Astrocyte (in vitro differentiated cells and primary cell): ENCODE results near the gene LGI1. TPM values are rescaled to one million over a fixed set of nuclear protein-coding genes. Genes with fewer than 3 reads are reported as not detected.

Experiments used
- DNase-seq: peaks from one replicate; pipeline ENCODE4 v3.0.0-alpha.2; 2010; ENCODE audit warnings: low read depth
- FAIRE-seq: peaks from 2 replicates; lab custom pipeline; 2011; peaks lifted over from hg19 to GRCh38; lab: Jason Lieb, UNC
- H2AFZ ChIP-seq: 2 replicates; pipeline ENCODE4 v1.6.0; 2012; ENCODE audit warnings: low read depth, low read length, inconsistent platforms
- H3K27ac ChIP-seq: 2 replicates; pipeline ENCODE4 v1.5.1; 2011; ENCODE audit warnings: low read depth, low read length, inconsistent platforms
- H3K27me3 ChIP-seq: 2 replicates; pipeline ENCODE4 v1.6.0; 2011; ENCODE audit warnings: low read length, inconsistent platforms; ENCODE audit not compliant: insufficient read depth
- H3K36me3 ChIP-seq: 2 replicates; pipeline ENCODE4 v1.5.1; 2011; ENCODE audit warnings: low read length, inconsistent platforms; ENCODE audit not compliant: insufficient read depth
- H3K4me1 ChIP-seq: 2 replicates; pipeline ENCODE4 v1.5.1; 2011; ENCODE audit warnings: low read length, inconsistent platforms; ENCODE audit not compliant: insufficient read depth
- H3K4me2 ChIP-seq: 2 replicates; pipeline ENCODE4 v1.6.0; 2012; ENCODE audit warnings: low read length, inconsistent platforms
- H3K4me3 ChIP-seq: 2 replicates; pipeline ENCODE4 v1.5.1; 2011; ENCODE audit warnings: low read depth, mild to moderate bottlenecking, low read length, inconsistent platforms; ENCODE audit not compliant: insufficient read depth
- H3K79me2 ChIP-seq: 2 replicates; pipeline ENCODE4 v1.6.0; 2012; ENCODE audit warnings: mild to moderate bottlenecking, low read length, inconsistent platforms; ENCODE audit not compliant: insufficient read depth
- H3K9ac ChIP-seq: 2 replicates; pipeline ENCODE4 v1.6.0; 2012; ENCODE audit warnings: mild to moderate bottlenecking, low read length, inconsistent platforms
- H3K9me3 ChIP-seq: 2 replicates; pipeline ENCODE4 v1.5.1; 2012; ENCODE audit warnings: low read depth, mild to moderate bottlenecking, low read length, inconsistent platforms; ENCODE audit not compliant: insufficient read depth
- H4K20me1 ChIP-seq: 2 replicates; pipeline ENCODE4 v1.6.0; 2012; ENCODE audit warnings: low read length, inconsistent platforms; ENCODE audit not compliant: insufficient read depth
- H3K27ac Mint-ChIP-seq: one replicate; pipeline ENCODE4 v1.8.0; 2021; ENCODE audit warnings: mild to moderate bottlenecking, mixed read lengths; ENCODE audit not compliant: unreplicated experiment
- H3K27me3 Mint-ChIP-seq: one replicate; pipeline ENCODE4 v1.8.0; 2021; ENCODE audit warnings: low read depth, mixed read lengths; ENCODE audit not compliant: unreplicated experiment
- H3K36me3 Mint-ChIP-seq: one replicate; pipeline ENCODE4 v1.8.0; 2021; ENCODE audit warnings: low read depth, mixed read lengths; ENCODE audit not compliant: unreplicated experiment
- H3K4me1 Mint-ChIP-seq: one replicate; pipeline ENCODE4 v1.8.0; 2021; ENCODE audit warnings: low read depth, mixed read lengths; ENCODE audit not compliant: unreplicated experiment
- H3K4me3 Mint-ChIP-seq: one replicate; pipeline ENCODE4 v1.8.0; 2021; ENCODE audit warnings: mild to moderate bottlenecking, moderate library complexity, mixed read lengths; ENCODE audit not compliant: unreplicated experiment
- H3K9me3 Mint-ChIP-seq: one replicate; pipeline ENCODE4 v1.8.0; 2021; ENCODE audit warnings: mild to moderate bottlenecking, mixed read lengths; ENCODE audit not compliant: unreplicated experiment
- EZH2 ChIP-seq: IDR thresholded peaks from 2 replicates; pipeline ENCODE4 v1.6.1; 2012; ENCODE audit warnings: mild to moderate bottlenecking, low read length, inconsistent platforms; ENCODE audit not compliant: insufficient read depth
- total RNA-seq: library from RNA; stranded (reverse); gene quantifications from 2 replicates; pipeline ENCODE4 v1.2.1, GENCODE V29; 2021
- TF ChIP-seq, protein P1 (sequence below): IDR thresholded peaks from 2 replicates; pipeline ENCODE4 v1.5.1; 2011; ENCODE audit warnings: low read depth, mild to moderate bottlenecking, inconsistent platforms, low read length, moderate library complexity; ENCODE audit not compliant: insufficient read depth

Gene LGI1
- total RNA-seq, 1 donor from 2014 or later: 2.0 TPM

DNA sequence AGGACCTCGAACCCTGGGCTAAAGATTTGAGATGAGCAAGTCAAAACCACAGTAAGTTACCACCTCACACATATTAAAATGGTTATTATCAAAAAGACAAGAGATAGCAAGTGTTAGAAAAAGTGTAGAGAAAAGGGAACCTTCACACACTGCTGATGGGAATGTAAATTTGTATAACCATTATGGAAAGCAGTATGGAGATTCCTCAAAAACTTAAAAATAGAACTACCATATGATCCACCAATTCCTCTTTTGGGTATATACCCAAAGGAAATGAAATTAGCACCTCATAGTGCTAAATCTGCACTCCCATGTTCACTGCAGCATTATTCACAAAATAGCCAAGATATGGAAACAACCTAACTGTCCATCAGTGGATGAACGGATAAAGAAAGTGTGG lies 34.6 kb upstream of the LGI1 start:
- no peak for FAIRE-seq
- Histone ChIP-seq H3K9me3 (no peaks in the 10 kb centered on the region), H4K20me1 (no peaks in the 10 kb centered on the region), H3K4me3 (no peak overlapping the region), H2AFZ (no peak overlapping the region), H3K4me1 (no peaks in the 10 kb centered on the region), H3K27me3 (peaks cover 35% of the 10 kb centered on the region), H3K4me2 (no peak overlapping the region), H3K79me2 (no peaks in the 10 kb centered on the region), H3K36me3 (no peaks in the 10 kb centered on the region), H3K9ac (no peak overlapping the region), H3K27ac (no peak overlapping the region)
- Mint-ChIP-seq H3K27me3 (peaks cover 12% of the 10 kb centered on the region), H3K4me3 (no peak overlapping the region), H3K36me3 (no peaks in the 10 kb centered on the region), H3K27ac (no peak overlapping the region), H3K4me1 (no peaks in the 10 kb centered on the region), H3K9me3 (no peaks in the 10 kb centered on the region)
- TF ChIP-seq, protein P1, sequence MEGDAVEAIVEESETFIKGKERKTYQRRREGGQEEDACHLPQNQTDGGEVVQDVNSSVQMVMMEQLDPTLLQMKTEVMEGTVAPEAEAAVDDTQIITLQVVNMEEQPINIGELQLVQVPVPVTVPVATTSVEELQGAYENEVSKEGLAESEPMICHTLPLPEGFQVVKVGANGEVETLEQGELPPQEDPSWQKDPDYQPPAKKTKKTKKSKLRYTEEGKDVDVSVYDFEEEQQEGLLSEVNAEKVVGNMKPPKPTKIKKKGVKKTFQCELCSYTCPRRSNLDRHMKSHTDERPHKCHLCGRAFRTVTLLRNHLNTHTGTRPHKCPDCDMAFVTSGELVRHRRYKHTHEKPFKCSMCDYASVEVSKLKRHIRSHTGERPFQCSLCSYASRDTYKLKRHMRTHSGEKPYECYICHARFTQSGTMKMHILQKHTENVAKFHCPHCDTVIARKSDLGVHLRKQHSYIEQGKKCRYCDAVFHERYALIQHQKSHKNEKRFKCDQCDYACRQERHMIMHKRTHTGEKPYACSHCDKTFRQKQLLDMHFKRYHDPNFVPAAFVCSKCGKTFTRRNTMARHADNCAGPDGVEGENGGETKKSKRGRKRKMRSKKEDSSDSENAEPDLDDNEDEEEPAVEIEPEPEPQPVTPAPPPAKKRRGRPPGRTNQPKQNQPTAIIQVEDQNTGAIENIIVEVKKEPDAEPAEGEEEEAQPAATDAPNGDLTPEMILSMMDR: no peak
- no peak for TF ChIP-seq EZH2
- no peak for DNase-seq

DNA sequence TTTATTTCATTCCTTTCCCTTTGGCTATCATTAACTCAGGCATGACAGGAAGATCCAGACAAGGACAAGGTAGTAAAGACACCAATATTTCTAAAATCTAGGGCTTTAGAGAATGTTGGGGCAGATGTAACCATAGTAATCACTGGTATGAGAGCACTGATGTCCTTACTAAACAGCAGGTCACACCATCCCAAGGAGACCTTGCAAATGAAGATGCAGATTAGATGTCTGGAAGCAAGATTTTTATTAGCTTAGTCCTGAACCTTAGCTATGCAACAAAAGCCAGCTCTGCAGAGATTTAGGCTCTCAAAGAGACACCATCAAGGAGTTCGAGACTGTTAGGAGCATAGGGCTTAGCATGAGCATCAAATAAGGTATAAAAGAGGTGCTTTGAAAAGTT lies 31.7 kb upstream of the LGI1 start:
- no peaks in the 10 kb centered on the region for H3K9me3 Mint-ChIP-seq
- DNase-seq: no peak
- Histone ChIP-seq H3K79me2 (no peaks in the 10 kb centered on the region), H3K9ac (no peak overlapping the region), H3K27me3 (peaks cover 30% of the 10 kb centered on the region), H3K4me3 (no peak overlapping the region), H3K9me3 (no peaks in the 10 kb centered on the region), H3K27ac (no peak overlapping the region), H3K36me3 (no peaks in the 10 kb centered on the region), H3K4me2 (no peak overlapping the region), H4K20me1 (no peaks in the 10 kb centered on the region), H2AFZ (no peak overlapping the region), H3K4me1 (no peaks in the 10 kb centered on the region)
- H3K27me3 Mint-ChIP-seq: peaks cover 18% of the 10 kb centered on the region
- H3K27ac Mint-ChIP-seq: no peak overlapping the region
- no peak overlapping the region for H3K4me3 Mint-ChIP-seq
- H3K4me1 Mint-ChIP-seq: no peaks in the 10 kb centered on the region
- H3K36me3 Mint-ChIP-seq: no peaks in the 10 kb centered on the region
- FAIRE-seq: no peak
- no peak for TF ChIP-seq EZH2
- TF ChIP-seq, protein P1: no peak

DNA sequence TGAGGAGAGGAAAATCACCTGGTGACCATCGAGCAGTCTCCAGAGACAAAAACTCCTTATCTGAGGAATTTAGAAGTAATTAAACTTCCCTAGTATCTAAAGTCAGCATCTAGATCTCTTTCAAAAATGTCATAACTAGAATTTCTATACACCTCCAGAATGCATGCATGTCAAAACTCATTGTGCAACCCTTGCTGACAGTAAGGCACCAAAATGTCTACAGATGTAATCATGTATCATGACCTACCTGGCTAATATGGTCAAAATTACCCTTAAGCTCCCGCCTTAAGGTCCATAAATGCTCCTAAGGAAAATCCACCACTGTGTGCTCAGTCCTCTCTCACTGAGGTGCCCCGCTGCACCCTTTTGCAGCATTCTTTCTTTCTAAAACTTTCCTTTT lies 16.4 kb upstream of the LGI1 start:
- Mint-ChIP-seq H3K27ac (no peak overlapping the region), H3K4me3 (no peak overlapping the region), H3K36me3 (no peaks in the 10 kb centered on the region), H3K27me3 (peaks cover 2% of the 10 kb centered on the region), H3K4me1 (no peaks in the 10 kb centered on the region), H3K9me3 (no peaks in the 10 kb centered on the region)
- Histone ChIP-seq H3K27me3 (peaks cover 4% of the 10 kb centered on the region), H4K20me1 (no peaks in the 10 kb centered on the region), H3K36me3 (no peaks in the 10 kb centered on the region), H3K27ac (no peak overlapping the region), H3K4me1 (no peaks in the 10 kb centered on the region), H3K4me3 (no peak overlapping the region), H3K9me3 (no peaks in the 10 kb centered on the region), H2AFZ (no peak overlapping the region), H3K79me2 (no peaks in the 10 kb centered on the region), H3K4me2 (no peak overlapping the region), H3K9ac (no peak overlapping the region)
- no peak for DNase-seq
- no peak for FAIRE-seq
- TF ChIP-seq, protein P1: no peak
- no peak for TF ChIP-seq EZH2
